HG03097 (cell line): ENCODE measurements around the gene CHD3.
"Not testable (repeated sequence)": the region's sequence is repeated elsewhere in the genome, so short reads cannot be mapped to it uniquely, and the experiment has no call there.

Experiments used
- ATAC-seq: cut with Tn5 transposase; IDR thresholded peaks from one replicate; pipeline ENCODE4 v1.9.1; 2021; ENCODE audit not compliant: unreplicated experiment, low FRiP score

Gene CHD3

GRCh38 chr17:7849751-7850504 lies 38.7 kb upstream of the CHD3 start:
- no peak for ATAC-seq

DNA sequence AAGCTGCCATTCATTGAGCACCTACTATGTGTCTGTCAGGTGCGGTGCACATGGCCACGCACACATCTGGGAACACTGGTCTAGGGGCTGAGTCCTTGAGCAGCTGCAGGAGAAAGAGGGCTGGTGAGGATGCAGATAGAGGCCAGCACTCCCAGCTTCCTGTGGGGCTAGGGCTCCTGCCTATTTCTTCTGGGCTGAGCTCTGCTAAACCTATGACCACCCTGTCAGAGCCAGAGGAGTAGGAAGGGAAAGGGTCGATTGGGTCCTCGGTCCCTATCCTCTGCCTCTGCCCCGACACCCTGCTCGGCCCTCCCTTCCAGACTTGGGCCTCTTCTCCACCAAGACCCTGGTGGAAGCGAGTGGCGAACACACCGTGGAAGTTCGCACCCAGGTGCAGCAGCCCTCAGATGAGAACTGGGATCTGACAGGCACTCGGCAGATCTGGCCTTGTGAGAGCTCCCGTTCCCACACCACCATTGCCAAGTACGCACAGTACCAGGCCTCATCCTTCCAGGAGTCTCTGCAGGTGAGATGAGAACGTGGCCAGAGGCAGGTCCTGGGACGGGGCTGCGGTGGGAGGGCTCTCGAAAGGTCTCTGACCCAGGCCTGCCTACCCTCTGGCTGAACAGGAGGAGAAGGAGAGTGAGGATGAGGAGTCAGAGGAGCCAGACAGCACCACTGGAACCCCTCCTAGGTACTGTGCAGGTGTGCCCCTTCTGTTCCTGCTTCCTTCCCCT lies 37.7 kb upstream of the CHD3 start:
- ATAC-seq: no peak

- peak; percentile 58 for ATAC-seq
These were observed 36.9 kb upstream of the CHD3 start for GRCh38 chr17:7851438-7852261.

- no peak for ATAC-seq
These were observed 36.3 kb upstream of the CHD3 start for GRCh38 chr17:7852262-7852670.

DNA sequence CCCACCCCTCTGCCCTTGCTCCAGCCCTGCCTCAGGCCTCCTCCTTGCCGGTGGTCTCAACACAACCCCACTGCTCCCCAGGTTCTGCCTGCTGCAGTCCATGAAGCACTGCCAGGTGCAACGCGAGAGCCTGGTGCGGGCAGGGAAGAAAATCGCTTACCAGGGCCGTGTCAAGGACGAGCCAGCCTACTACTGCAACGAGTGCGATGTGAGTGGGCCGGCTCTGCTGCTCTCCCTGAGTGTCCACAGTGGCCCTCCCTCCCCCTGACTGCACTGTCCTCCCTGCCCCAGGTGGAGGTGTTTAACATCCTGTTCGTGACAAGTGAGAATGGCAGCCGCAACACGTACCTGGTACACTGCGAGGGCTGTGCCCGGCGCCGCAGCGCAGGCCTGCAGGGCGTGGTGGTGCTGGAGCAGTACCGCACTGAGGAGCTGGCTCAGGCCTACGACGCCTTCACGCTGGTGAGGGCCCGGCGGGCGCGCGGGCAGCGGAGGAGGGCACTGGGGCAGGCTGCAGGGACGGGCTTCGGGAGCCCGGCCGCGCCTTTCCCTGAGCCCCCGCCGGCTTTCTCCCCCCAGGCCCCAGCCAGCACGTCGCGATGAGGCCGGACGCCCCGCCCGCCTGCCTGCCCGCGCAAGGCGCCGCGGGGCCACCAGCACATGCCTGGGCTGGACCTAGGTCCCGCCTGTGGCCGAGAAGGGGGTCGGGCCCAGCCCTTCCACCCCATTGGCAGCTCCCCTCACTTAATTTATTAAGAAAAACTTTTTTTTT lies 35.5 kb upstream of the CHD3 start:
- no peak for ATAC-seq

- ATAC-seq: no peak
These were observed 34.9 kb upstream of the CHD3 start for GRCh38 chr17:7853691-7854038.

DNA sequence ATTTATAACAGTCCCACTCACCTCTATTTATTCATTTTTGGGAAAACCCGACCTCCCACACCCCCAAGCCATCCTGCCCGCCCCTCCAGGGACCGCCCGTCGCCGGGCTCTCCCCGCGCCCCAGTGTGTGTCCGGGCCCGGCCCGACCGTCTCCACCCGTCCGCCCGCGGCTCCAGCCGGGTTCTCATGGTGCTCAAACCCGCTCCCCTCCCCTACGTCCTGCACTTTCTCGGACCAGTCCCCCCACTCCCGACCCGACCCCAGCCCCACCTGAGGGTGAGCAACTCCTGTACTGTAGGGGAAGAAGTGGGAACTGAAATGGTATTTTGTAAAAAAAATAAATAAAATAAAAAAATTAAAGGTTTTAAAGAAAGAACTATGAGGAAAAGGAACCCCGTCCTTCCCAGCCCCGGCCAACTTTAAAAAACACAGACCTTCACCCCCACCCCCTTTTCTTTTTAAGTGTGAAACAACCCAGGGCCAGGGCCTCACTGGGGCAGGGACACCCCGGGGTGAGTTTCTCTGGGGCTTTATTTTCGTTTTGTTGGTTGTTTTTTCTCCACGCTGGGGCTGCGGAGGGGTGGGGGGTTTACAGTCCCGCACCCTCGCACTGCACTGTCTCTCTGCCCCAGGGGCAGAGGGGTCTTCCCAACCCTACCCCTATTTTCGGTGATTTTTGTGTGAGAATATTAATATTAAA lies 34.4 kb upstream of the CHD3 start:
- ATAC-seq: no peak

DNA sequence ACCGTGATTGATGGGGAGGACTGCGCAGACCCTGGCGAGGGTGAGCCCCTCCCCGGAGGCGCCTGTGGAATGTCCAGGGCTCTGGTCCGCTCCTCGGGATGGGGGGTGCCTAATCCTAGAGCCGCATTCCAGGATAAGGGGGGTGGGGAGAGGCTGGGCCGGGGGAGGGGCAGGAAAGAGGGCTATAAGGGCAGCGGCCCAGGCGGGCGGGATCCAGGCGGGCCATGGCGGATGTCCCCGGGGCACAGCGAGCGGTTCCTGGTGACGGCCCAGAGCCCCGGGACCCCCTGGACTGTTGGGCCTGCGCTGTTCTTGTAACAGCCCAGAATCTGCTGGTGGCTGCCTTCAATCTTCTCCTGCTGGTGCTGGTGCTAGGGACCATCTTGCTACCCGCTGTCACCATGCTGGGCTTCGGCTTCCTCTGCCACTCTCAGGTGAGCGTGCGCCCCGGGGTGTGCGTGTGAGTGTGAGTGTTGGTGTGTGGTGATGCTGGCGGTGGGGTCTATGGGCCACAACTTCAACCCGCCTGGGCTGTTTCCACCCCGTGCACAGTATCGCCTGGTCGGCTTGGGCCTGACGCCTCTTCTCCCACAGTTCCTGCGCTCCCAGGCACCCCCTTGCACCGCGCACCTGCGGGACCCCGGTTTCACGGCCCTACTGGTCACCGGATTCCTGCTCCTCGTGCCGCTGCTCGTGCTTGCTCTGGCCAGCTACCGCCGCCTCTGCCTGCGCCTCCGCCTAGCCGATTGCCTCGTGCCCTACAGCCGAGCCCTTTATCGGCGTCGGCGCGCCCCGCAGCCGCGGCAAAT lies 33.5 kb upstream of the CHD3 start, which contains the start of gene TMEM88:
TSS of gene TMEM88 (plus strand) at position 216 of the 809 bp plus-strand sequence. CDS start at position 225, 9 bp downstream.
- ATAC-seq: no peak

DNA sequence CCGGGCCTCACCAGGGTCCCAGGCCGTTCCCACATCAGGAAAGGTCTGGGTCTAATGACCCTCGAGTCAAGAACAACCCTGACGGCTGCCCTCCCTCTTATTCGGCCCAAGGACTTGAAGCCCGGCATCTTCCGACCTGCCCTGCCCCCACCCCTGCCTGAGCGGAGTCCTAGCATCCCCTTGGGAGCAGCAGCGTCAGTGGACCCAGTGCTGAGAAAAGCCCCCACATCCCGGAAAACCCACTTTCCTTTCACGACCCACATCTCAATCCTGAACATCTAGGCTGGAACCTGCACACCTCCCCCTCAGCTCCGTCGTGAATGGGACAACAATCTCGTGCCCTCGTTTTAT lies 33.0 kb upstream of the CHD3 start:
- no peak for ATAC-seq

DNA sequence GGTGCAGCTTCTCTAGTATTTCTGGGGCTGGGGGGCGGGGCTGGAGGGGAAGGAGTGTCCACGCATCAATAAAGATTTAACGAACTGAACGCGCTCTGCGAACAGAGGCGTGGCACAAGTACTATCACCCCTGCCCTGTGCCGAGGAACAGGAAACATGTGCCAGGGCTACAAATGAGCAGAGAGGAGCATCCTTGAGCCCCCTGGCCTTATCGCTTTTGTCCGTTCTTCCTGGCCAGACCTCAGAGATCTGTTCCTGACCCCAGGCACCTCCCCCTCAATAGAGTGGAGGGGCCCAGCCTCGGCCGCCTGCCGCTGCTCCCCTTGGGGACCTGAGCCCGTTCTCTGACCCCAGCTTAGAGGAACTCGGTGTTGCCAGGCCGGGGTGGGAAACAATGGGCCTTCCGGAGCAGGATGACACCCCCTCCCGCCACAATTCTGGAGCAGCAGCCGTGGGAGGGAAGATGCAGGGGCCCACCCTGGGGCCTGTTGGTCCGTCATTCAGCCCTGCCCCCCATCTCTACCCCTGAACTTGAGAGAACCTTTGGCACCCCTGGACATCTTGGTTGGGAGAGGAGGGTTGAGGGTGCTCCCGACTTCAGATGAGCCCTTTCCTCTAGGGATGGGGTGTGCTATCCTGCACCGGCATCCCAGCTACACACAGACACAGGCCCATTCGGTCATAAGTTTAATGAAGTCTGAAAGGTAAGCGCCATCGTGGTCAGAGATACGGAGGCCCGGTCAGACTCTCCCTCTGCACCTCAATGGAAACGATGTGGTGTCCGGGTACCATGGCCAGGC lies 32.4 kb upstream of the CHD3 start:
- no peak for ATAC-seq

- ATAC-seq: peak; percentile 65
These were observed 31.5 kb upstream of the CHD3 start, which contains the start of gene NAA38 for GRCh38 chr17:7856811-7857712. TSS of gene NAA38 (minus strand) at chr17:7857559. CDS start at chr17:7857463, 96 bp downstream.

DNA sequence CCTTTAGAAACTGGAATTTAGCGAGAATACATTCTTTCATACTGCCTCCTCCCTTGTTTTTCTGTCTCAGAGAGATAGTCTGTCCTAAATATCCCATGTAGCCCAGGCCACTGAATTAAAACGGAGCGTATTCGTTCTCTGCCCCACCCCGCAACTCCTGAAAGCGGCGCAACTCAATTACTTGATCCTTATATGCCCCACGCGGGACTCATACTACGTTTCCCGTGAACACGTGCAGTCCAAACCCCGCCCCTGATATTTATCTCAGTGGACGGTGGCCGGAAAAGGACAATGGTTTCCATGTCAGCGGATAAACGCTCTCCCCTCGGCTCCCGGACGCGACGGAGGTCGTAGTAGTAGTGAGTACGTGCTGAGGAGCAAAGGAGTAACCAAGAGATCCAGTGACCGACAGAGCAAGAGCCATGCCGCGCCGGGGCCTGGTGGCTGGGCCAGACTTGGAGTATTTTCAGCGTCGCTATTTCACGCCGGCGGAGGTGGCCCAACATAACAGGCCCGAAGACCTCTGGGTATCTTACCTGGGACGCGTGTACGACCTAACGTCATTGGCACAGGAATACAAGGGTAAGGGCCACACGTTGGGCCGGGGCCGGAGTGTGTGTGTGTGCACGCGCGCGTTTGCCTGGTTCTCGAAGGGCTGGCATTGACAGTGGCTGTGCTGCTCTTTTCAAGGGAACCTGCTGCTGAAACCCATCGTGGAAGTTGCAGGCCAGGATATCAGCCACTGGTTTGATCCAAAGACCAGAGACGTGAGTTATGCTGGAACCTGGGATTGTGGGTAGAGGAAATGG lies 30.7 kb upstream of the CHD3 start, which contains the start of gene CYB5D1:
TSS of gene CYB5D1 (plus strand) at position 291 of the 809 bp plus-strand sequence. CDS start at position 423, 132 bp downstream.
- peak; percentile 44 for ATAC-seq

DNA sequence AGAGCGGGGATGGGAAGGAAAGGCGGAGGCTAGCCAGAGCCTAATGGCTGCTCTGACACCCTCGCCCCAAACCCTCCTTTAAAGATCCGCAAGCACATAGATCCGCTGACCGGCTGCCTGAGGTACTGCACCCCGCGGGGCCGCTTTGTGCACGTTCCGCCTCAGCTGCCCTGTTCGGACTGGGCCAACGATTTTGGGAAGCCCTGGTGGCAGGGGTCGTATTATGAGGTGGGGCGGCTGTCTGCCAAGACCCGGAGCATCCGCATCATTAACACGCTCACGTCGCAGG lies 30.1 kb upstream of the CHD3 start:
- no peak for ATAC-seq

DNA sequence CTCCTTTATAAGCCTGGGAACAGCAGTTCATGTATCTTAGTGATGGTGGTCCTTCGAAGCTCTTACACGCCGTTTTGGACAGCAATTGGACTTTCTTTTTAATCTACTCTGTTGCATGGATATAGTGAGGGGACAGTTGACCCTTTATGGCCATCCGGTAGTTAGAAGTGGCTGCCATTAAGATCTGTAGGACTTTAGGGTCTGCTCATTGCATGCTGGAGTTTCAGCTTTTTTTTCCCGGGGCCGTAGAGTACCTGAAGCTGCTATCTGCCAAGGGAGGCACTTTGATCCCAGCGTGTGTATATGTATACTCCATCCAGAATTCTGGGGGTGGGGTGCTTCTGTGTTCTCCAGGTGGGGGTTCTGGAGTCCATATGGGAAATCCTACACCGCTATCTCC lies 29.6 kb upstream of the CHD3 start:
- ATAC-seq: no peak

DNA sequence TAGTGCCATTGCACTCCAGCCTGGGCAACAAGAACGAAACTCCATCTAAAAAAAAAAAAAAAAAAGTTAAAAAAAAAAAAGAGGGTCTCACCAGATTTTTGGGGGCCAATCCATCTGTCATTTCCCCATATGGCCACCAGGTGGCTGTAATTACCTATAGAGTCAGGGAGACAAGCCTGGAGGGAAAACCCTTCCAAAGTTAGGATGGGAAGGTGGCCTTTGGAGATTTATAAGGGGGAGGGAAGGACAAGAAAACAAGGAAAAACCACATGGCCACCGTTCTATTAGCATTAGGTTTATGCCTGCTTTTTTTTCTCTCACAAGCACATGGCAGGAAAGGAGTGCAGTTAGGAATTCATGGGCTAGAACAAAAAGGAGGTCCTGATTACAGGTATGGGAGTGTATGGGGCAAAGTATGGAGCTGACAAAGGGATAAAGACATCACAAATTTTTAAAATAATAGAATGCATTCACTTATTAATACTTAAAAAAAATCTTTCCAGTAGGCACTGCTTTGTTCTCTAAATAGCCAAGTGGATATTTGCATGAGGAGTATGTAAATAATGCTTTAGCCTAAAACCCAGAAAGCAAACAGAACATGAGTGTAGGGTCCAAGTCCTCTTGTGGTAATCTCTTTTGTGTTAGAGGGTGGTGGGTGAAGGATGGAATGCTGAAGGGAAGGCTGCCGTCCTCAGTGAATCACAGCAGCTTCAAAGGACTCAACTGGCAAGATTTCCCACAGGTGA lies 25.7 kb upstream of the CHD3 start:
- no peak for ATAC-seq

DNA sequence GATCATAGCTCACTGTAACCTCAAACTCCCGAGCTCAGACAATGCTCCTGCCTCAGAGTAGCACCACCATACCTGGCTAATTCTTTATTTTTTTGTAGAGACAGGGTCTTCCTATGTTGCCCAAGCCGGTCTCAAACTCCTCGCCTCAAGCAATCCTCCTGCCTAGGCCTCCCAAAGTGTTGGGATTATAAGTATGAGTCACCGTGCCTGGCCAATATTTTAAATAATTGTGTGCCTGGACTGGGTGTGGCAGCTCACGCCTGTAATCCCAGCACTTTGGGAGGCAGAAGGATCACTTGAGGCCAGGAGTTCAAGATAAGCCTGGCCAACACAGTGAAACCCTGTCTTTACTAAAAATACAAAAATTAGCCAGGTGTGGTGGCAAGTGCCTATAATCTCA lies 24.2 kb upstream of the CHD3 start:
- not testable (repeated sequence) for ATAC-seq
